ENCODE data around the gene PPP1R15A. TPM values are rescaled to one million over a fixed set of nuclear protein-coding genes. Genes with fewer than 3 reads are reported as not detected.
"Not testable (repeated sequence)": the region's sequence is repeated elsewhere in the genome, so short reads cannot be mapped to it uniquely, and the experiment has no call there.

The PPP1R15A gene
- total and polyA plus RNA-seq, 2 experiments from 2014 or later = 63.8 to 78.9 TPM

GRCh38 chr19:48870048-48870447 is 2.2 kb upstream of the PPP1R15A start:
- DNase-seq = no peak
- Histone ChIP-seq H4K20me1 (ENCODE audit: insufficient read depth) (peaks cover 5% of the 10 kb centered on the region; the same call in 1 of the 2 replicates), H3K9me3 (ENCODE audit: low read depth) (no peaks in the 10 kb centered on the region), H2AFZ (no peak overlapping the region), H3K4me1 (ENCODE audit: insufficient read depth) (peaks cover 21% of the 10 kb centered on the region), H3K9me2 (ENCODE audit: insufficient read depth) (no peaks in the 10 kb centered on the region), H3K4me2 (ENCODE audit: unreplicated experiment) (no peak overlapping the region), H3K4me3 (no peak overlapping the region), H3K27ac (no peak overlapping the region), H3K36me3 (ENCODE audit: low read depth) (peaks cover 19% of the 10 kb centered on the region), H3K9ac (no peak overlapping the region), H3K79me2 (ENCODE audit: insufficient read depth) (peaks cover 52% of the 10 kb centered on the region), H3F3A (ENCODE audit: insufficient read depth) (peaks cover 24% of the 10 kb centered on the region), H3K27me3 (replicated peaks; ENCODE audit: insufficient read depth) (no peaks in the 10 kb centered on the region)
- no peak for TF ChIP-seq EZH2 (IDR thresholded peaks at IDR 0.05; ENCODE audit: insufficient read depth, poor library complexity, severe bottlenecking)
- no peak for TF ChIP-seq EZH2phosphoT487 (IDR thresholded peaks at IDR 0.05; ENCODE audit: insufficient read depth, low read depth)
- in situ Hi-C loops (cut with MboI) = no loop called here
- 95 to 97% methylated on average over 9 of the region's 9 CpGs for WGBS, 2 experiments (ENCODE audit: low coverage in 1 of 2, low lambda C conversion rate in 2 of 2, missing lambda C conversion rate in 2 of 2)

- DNase-seq; H3K9me2 ChIP-seq (ENCODE audit: insufficient read depth); H4K20me1 ChIP-seq (ENCODE audit: insufficient read depth); H3K9me3 ChIP-seq (ENCODE audit: low read depth); in situ Hi-C loops (cut with MboI); H3K27me3 ChIP-seq (replicated peaks; ENCODE audit: insufficient read depth): not testable (repeated sequence)
- Histone ChIP-seq H3K36me3 (ENCODE audit: low read depth) (peaks cover 31% of the 10 kb centered on the region), H3K79me2 (ENCODE audit: insufficient read depth) (peaks cover 51% of the 10 kb centered on the region), H3F3A (ENCODE audit: insufficient read depth) (peaks cover 33% of the 10 kb centered on the region), H3K4me2 (ENCODE audit: unreplicated experiment) (peak overlapping the region; percentile 45), H3K4me3 (peak overlapping the region; percentile 94), H3K4me1 (ENCODE audit: insufficient read depth) (peaks cover 31% of the 10 kb centered on the region), H3K9ac (peak overlapping the region; percentile 100; the same call in 1 of the 2 replicates), H3K27ac (peak overlapping the region; percentile 100; the same call in 1 of the 2 replicates), H2AFZ (peak overlapping the region; percentile 54)
- WGBS, 2 experiments (ENCODE audit: low coverage in 1 of 2, low lambda C conversion rate in 2 of 2, missing lambda C conversion rate in 2 of 2) = 78 to 83% methylated on average over 27 of the region's 31 CpGs
These were observed 595 bp upstream of the PPP1R15A start for GRCh38 chr19:48871471-48872181.

GRCh38 chr19:48872884-48873475 is 759 bp downstream of the PPP1R15A start:
- H3K4me3 ChIP-seq = peak overlapping the region; percentile 94
- TF ChIP-seq EZH2phosphoT487 (IDR thresholded peaks at IDR 0.05; ENCODE audit: insufficient read depth, low read depth) = no peak
- TF ChIP-seq EZH2 (IDR thresholded peaks at IDR 0.05; ENCODE audit: insufficient read depth, poor library complexity, severe bottlenecking) = no peak
- peaks cover 42% of the 10 kb centered on the region for H3K36me3 ChIP-seq (ENCODE audit: low read depth)
- no peaks in the 10 kb centered on the region for H3K27me3 ChIP-seq (replicated peaks; ENCODE audit: insufficient read depth)
- H3K9me3 ChIP-seq (ENCODE audit: low read depth) = no peaks in the 10 kb centered on the region
- H4K20me1 ChIP-seq (ENCODE audit: insufficient read depth) = peaks cover 5% of the 10 kb centered on the region; the same call in 1 of the 2 replicates
- in situ Hi-C loops (cut with MboI) = no loop called here
- peaks cover 55% of the 10 kb centered on the region for H3K79me2 ChIP-seq (ENCODE audit: insufficient read depth)
- peak; percentile 98 for DNase-seq
- H3K4me1 ChIP-seq (ENCODE audit: insufficient read depth) = peaks cover 19% of the 10 kb centered on the region
- no peak overlapping the region for H2AFZ ChIP-seq
- peak overlapping the region; percentile 96 for H3K4me2 ChIP-seq (ENCODE audit: unreplicated experiment)
- peak overlapping the region; percentile 100 for H3K27ac ChIP-seq
- peak overlapping the region; percentile 100 for H3K9ac ChIP-seq
- H3K9me2 ChIP-seq (ENCODE audit: insufficient read depth) = no peaks in the 10 kb centered on the region
- peaks cover 43% of the 10 kb centered on the region for H3F3A ChIP-seq (ENCODE audit: insufficient read depth)
- 1% methylated on average over 14 of the region's 14 CpGs for WGBS, 2 experiments (ENCODE audit: low coverage in 1 of 2, low lambda C conversion rate in 2 of 2, missing lambda C conversion rate in 2 of 2)

GRCh38 chr19:48873476-48874302 is 1.5 kb downstream of the PPP1R15A start:
- Histone ChIP-seq H3K36me3 (ENCODE audit: low read depth) (peaks cover 42% of the 10 kb centered on the region), H3K27me3 (replicated peaks; ENCODE audit: insufficient read depth) (no peaks in the 10 kb centered on the region), H4K20me1 (ENCODE audit: insufficient read depth) (peaks cover 5% of the 10 kb centered on the region; the same call in 1 of the 2 replicates), H3K9me3 (ENCODE audit: low read depth) (no peaks in the 10 kb centered on the region), H3K4me2 (ENCODE audit: unreplicated experiment) (peak overlapping the region; percentile 96), H3K4me1 (ENCODE audit: insufficient read depth) (peaks cover 16% of the 10 kb centered on the region), H3K4me3 (peak overlapping the region; percentile 94), H2AFZ (no peak overlapping the region), H3K9me2 (ENCODE audit: insufficient read depth) (no peaks in the 10 kb centered on the region), H3K79me2 (ENCODE audit: insufficient read depth) (peaks cover 55% of the 10 kb centered on the region), H3F3A (ENCODE audit: insufficient read depth) (peaks cover 50% of the 10 kb centered on the region), H3K27ac (peak overlapping the region; percentile 100), H3K9ac (peak overlapping the region; percentile 100)
- no peak for TF ChIP-seq EZH2 (IDR thresholded peaks at IDR 0.05; ENCODE audit: insufficient read depth, poor library complexity, severe bottlenecking)
- WGBS, 2 experiments (ENCODE audit: low coverage in 1 of 2, low lambda C conversion rate in 2 of 2, missing lambda C conversion rate in 2 of 2) = 1 to 2% methylated on average over 14 of the region's 14 CpGs
- in situ Hi-C loops (cut with MboI) = no loop called here
- DNase-seq = peak; percentile 37

Data from GM23248 (cell line).